Stimulated activated CD4-positive, alpha-beta T cell treated with anti-CD3 and anti-CD28 coated beads, Interleukin-2, amount 100 ng/mL, for 48 hours (primary cell): ENCODE results near the gene EVI5.
A peak's percentile ranks its signal among the peaks of the same experiment; 100 is the strongest.

ENCODE experiments used
- DNase-seq, 2 donors: peaks; one replicate each; pipeline ENCODE4 v3.0.0-alpha.2; 2020

EVI5 gene

GRCh38 chr1:92505015-92505692, 279.8 kb downstream of the EVI5 start:
- DNase-seq: no peak

- DNase-seq: no peak
These were observed 280.5 kb downstream of the EVI5 start for GRCh38 chr1:92504291-92505014.

DNA sequence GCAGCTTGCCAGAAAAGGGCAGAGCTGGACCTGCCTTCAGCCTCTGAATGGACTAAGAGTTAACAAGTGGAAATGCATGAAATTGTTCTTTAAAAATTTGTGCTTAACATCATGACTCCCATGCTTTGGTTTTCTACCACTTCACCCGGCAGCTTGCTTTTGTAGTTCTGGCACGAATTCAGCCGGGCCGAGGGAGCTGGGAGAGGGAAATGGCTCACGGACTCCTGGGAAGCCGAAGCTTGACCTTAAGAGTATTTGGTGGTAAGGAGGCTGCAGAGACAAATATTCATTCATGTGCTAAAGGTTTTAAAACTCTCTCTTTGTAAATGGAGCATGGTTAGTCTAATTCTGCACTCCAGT, 281.0 kb downstream of the EVI5 start:
- DNase-seq: no peak

GRCh38 chr1:92503043-92503925, 281.6 kb downstream of the EVI5 start:
- DNase-seq: no peak

DNA sequence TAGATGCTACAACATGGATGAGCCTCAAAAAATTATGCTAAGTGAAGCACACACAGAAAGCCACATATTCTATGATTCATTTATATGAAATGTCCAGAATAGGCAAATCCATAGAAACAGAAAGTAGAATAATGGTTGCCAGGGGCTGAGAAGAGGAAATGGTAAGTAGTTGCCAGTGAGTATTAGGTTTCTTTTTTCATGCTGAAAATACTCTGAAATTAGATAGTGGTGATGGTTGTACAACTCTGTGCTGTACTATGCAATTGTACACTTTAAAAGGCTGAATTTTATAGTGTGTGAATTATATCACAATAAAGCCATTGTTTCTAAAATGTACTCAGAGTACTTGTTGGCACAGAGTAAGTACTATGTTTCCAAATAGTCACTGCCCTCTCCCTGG, 282.7 kb downstream of the EVI5 start:
- DNase-seq: no peak

DNA sequence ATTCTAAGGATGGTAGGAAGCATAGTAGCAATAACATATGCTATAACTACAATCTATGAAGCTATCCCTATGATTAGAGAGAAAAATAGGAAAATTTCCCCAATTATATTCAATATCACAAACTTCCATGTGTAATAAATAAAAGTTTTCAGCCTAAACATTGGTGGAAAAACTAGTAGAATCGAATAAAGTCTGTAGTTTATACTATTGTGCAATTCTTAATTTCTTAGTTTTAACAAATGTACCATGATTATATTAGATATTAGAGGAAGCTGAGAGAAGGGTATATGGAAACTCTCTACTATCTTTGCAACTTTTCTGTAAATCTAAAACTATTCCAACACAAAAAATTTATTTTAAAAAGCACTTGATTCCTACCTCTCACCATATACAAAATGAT, 284.4 kb downstream of the EVI5 start:
- no peak for DNase-seq

DNA sequence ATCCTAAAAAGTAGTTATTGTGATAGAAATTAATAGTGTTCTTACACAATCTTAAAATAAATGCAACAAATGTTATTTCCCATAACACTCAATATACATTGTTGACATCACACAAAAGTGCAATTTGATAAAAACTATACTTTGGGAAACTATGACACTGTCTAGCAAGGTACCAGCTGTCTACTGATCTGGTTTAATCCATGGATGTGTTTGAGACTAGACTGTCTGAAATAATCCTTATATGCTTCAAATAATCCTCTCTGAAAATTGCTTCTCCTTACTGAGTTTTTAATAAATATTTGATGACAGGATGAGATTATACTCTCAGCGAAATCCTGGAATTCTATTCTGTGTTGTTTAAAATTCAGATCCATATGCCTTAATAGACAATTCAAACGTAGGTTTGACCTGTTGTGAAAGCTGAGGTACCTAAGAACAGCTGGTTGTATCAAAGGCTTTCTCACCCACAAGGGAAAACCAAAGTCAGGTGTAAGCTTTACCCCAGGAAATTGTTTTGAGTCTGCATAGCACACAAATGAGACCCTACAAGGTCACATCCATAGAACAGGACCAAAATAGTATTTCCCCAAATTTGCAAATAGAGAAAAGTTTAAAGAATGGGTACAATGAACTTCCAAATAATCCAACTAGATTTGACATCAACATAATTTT, 289.4 kb downstream of the EVI5 start:
- no peak for DNase-seq

DNA sequence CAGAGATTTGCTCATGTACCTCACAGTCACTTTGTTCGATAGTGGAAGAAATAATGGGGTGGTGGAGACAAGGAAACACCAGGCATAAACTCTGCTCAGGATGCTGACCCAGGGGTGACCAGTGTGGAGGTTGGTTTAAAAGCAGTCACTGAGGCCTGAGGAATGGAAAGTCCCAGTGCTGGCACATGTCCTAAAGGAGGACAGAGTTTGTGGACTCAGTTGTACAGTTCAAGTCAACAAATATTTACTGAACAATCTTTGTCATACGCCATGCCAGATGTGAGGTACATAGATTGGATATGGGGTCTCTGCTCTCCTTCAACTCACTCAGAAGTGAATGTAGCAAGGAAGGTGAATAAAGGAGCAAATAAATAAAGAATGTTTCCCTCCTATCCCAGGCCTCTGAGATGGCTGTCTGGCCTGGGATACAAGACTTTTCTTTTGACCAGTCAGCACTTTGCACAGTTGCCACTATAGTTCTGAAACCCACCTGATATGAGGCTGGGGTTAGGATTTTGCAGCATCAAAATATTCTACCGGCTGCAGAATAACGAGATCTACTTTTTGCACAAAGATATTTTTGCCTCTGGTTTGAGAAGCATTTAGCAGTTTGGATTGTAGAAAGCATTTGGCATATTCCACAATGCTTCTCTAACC, 290.3 kb downstream of the EVI5 start:
- no peak for DNase-seq

DNA sequence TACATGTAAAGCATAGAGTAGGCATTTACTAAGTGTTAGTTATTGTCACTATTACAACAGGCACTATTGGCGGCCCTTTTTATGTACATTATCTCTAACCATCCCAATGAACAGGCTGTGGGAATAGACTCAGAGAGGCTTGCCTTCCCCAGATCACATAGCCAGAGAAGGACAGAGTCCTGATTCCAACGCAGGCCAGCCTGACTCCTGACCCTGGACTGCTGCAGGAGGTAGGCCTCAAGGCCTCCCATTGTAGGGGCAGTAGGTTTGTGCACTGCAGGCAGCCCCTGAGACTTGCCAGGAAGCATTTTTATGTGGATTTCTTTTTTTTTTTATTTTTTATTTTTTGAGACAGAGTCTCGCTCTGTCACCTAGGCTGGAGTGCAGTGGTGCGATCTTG, 291.8 kb downstream of the EVI5 start:
- DNase-seq: no peak

DNA sequence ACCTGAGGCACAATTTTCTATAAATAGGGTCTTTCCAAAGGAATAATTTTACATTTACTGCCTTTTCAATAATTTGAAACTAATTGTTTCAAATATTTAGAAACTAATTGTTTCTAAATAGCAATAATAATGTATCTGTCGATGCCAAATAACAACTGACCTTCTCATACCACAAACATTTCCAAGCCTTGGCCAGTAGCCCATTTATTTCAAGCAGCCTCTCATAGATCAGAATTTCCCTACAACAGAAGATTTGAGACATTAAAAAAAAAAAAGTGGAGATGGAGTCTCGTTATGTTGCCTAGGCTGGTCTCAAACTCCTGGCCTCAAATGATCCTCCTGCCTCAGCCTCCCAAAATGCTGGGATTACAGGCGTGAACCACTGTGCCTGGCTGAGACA, 296.1 kb downstream of the EVI5 start:
- DNase-seq: no peak

DNA sequence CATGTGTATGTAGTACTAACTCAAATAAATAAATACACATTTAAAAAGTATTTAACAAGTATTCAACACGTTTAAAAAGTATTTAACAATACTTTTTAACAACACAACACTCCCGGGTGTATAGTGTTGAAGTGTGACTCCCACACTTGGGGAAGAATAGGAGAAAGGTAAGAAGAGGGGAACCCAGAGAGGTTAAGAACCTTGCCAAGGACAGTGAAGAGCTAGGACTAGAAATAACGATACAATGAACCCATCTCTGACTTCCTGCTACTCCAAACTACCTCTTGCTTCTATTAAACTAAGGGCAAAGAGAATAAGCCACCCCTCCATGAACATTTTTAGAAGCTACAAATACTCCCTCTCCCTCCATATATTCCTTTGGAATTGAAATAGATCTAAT, 296.5 kb downstream of the EVI5 start:
- no peak for DNase-seq

DNA sequence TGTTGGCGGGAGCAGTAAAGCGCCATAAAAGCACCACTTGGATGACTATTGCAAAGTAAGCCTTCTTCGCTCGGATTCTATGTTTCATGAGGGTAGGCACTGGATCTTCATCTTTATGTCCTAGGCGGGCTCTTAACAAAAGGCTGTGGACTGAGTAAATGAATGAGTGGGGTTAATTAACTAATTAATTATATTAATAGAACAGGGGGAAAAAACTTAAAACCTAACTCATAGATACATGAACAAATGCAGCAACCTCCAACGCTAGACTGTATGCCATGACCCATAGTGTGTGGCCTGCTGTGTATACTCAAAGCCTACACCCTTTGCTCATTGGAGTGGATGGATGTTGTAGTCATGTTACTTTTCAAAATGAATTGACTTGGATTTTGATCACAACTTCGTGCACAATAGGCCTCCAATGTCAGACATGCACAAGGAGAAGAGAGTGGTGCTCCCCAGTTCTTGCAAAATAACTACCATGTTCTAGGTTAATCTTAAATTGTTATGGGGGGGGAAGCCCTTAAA, 297.8 kb downstream of the EVI5 start:
- DNase-seq: no peak

DNA sequence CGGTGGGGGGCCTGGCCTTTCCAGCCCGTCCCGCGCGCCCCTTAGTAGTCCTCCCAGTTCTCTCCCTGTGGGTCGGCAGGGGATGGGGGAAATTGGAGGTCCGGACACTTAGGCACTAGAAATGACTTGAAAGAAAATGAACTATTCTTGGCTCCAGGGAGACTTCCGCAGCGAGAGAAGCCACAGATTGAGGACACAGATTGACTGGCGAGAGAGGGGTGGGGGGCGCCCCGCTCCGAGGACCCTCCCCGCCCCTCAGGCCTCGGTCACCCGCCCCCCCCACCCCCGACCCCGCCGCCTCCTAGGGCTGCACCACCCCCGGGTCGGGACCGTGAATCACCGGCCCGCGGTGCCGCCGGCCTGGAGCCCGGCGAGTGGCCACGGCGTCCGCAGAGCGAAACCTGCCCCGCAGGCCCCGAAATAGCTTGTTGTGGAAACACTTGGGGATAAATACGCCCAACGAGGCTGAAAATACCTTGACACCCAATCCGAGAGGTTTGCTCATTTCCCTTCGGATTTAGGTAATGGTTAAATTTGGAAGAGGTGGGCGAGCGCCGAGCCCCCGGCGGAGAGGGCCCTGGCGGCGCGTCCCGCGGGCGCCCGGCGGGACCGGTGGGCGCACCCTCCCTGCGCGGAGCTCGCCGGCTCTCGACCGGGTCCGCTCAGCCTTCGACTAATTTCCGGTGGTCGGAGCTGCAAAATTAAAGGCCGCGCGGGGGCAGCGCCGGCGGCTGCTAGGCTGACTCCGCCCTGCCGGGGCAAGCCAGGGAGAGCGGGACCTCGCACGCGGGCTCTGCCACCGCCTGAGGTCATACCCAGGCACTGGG, 298.4 kb downstream of the EVI5 start, which contains the start of gene GFI1:
TSS of gene GFI1 (minus strand) at position 675 of the 827 bp plus-strand sequence. CDS start 3,438 bp downstream, outside the sequence.
- DNase-seq: peak; percentile 67 to 69

GRCh38 chr1:92485381-92486250, 299.3 kb downstream of the EVI5 start:
- peak; percentile 78 to 83 for DNase-seq

GRCh38 chr1:92484472-92485380, 300.2 kb downstream of the EVI5 start:
- DNase-seq: peak; percentile 63 to 64

- peak; percentile 60 to 68 for DNase-seq
These were observed 301.1 kb downstream of the EVI5 start for GRCh38 chr1:92483610-92484471.

DNA sequence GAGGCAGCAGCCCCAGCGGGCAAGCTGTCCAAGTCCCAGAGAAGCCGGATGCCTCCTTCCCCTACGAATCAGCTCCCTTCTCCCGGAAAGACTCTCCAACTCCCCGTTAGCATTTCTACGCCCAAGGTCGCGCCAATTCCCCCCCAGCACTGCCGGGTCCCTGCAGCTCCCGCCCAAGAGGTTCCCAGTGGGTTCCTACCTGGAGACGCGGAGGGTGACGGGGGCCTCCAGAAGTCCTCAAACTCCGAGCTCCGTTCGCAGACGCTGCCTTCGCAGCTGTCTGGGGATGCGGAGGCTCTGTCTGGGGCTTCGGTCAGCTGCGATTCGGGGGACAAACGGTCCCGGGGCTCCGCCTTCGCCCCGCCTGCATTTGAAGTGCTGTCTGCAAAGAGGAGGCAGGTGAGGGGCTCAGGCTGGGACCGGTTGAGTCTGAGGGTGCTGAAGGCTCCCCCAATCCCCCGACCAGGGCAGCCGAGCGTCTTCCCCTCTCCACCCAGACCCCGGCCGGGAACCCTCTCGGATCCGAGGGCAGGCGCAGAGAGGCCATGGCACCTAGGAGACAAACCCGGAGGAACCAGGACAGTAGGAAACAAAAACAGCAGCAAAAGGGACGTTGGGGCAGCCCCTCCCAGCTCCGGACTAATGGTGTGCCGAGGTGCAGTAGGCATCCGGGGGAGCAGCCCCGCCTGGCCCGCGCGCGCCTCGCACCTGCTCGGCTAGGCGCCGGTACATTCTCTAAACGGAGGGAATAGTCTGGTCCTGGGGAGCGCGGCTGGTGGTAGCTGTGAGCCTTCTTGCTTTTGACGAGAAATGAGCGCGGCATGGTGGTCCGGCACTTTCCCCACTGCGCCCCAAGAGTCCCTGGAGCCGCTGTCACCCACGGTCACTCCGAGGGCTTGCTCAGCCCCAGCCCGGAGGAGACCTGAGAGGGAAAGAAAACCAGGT, 302.0 kb downstream of the EVI5 start:
- no peak for DNase-seq
